ENCODE data around the gene CHST8.

CHST8 gene

GRCh38 chr19:33749619-33750175 lies 127.9 kb downstream of the CHST8 start:
- no peak for DNase-seq (ENCODE audit: low read depth)
- no peak overlapping the region for H3K4me3 ChIP-seq (ENCODE audit: low read length)
- TF ChIP-seq, protein P1, sequence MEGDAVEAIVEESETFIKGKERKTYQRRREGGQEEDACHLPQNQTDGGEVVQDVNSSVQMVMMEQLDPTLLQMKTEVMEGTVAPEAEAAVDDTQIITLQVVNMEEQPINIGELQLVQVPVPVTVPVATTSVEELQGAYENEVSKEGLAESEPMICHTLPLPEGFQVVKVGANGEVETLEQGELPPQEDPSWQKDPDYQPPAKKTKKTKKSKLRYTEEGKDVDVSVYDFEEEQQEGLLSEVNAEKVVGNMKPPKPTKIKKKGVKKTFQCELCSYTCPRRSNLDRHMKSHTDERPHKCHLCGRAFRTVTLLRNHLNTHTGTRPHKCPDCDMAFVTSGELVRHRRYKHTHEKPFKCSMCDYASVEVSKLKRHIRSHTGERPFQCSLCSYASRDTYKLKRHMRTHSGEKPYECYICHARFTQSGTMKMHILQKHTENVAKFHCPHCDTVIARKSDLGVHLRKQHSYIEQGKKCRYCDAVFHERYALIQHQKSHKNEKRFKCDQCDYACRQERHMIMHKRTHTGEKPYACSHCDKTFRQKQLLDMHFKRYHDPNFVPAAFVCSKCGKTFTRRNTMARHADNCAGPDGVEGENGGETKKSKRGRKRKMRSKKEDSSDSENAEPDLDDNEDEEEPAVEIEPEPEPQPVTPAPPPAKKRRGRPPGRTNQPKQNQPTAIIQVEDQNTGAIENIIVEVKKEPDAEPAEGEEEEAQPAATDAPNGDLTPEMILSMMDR (conservative IDR thresholded peaks at IDR 0.05; ENCODE audit: low read length) = no peak

DNA sequence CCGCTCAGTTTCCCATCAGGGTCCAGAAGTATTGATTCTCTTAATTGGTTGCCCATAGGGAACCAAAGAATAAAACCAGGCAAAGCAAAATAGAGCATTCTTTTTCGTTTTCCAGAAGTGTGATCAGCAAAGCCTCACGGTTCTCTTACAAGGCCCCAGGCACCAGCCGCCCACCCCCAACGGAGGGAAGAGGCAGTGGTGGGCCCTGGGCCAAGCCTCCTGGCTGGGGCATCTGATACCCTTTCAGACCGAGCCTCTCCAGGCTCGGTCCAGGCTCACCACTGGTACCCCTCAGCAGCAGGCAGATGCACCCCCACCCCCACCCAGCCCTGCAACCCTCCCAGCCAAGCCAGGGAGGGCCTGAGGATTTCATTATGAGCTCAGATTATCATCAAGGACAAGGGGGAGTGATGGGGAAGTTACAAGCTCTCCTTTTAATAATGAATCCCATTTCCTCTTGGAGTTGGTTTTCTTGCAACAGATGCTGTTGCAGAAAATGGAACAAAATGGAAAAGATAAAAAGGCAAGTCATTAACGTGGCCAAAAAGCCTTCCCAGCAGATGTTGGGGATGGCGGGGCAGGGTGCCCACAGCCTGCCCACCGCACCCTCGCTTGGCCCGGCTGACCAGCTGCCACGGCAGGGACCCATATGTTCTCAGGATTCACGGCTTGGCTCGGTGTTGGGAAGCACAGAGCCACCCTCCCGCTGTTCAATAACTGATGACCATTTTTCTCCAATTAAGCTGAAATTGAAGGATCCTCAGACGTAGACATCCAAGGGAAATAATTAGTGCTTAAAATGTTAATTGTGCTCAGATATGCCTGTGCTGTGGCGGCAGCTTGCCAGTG lies 129.1 kb downstream of the CHST8 start:
- TF ChIP-seq, protein P1 (conservative IDR thresholded peaks at IDR 0.05; ENCODE audit: low read length) = no peak
- H3K4me3 ChIP-seq (ENCODE audit: low read length) = no peak overlapping the region
- no peak for DNase-seq (ENCODE audit: low read depth)

GRCh38 chr19:33751436-33751770 lies 129.7 kb downstream of the CHST8 start:
- no peak overlapping the region for H3K4me3 ChIP-seq (ENCODE audit: low read length)
- TF ChIP-seq, protein P1 (conservative IDR thresholded peaks at IDR 0.05; ENCODE audit: low read length) = no peak
- DNase-seq (ENCODE audit: low read depth) = no peak

GRCh38 chr19:33752018-33752800 lies 130.5 kb downstream of the CHST8 start:
- TF ChIP-seq, protein P1 (conservative IDR thresholded peaks at IDR 0.05; ENCODE audit: low read length) = no peak
- no peak overlapping the region for H3K4me3 ChIP-seq (ENCODE audit: low read length)
- DNase-seq (ENCODE audit: low read depth) = no peak

- TF ChIP-seq, protein P1 (conservative IDR thresholded peaks at IDR 0.05; ENCODE audit: low read length) = no peak
- no peak overlapping the region for H3K4me3 ChIP-seq (ENCODE audit: low read length)
- no peak for DNase-seq (ENCODE audit: low read depth)
Measured at GRCh38 chr19:33752945-33753344, 131.2 kb downstream of the CHST8 start.

GRCh38 chr19:33754361-33754760 lies 132.6 kb downstream of the CHST8 start:
- no peak overlapping the region for H3K4me3 ChIP-seq (ENCODE audit: low read length)
- TF ChIP-seq, protein P1 (conservative IDR thresholded peaks at IDR 0.05; ENCODE audit: low read length) = no peak
- DNase-seq (ENCODE audit: low read depth) = no peak
